Amniotic stem cell (primary cell): Measurements from ENCODE around the gene SF3A2.
"Not testable (repeated sequence)": the region's sequence is repeated elsewhere in the genome, so short reads cannot be mapped to it uniquely, and the experiment has no call there.

Experiments used
- DNase-seq: peaks from one replicate; lab custom pipeline; 2025; lab: John Stamatoyannopoulos, UW

The SF3A2 gene

GRCh38 chr19:2274931-2275535 is 38.4 kb downstream of the SF3A2 start:
- no peak for DNase-seq

- no peak for DNase-seq
Measured at GRCh38 chr19:2275588-2276428, 39.2 kb downstream of the SF3A2 start.

- no peak for DNase-seq
Measured at GRCh38 chr19:2276429-2276986, 39.9 kb downstream of the SF3A2 start.

- no peak for DNase-seq
Measured at GRCh38 chr19:2277138-2277537, 40.5 kb downstream of the SF3A2 start.

GRCh38 chr19:2278459-2279158 is 42.0 kb downstream of the SF3A2 start:
- no peak for DNase-seq

- no peak for DNase-seq
Measured at GRCh38 chr19:2280633-2281264, 44.1 kb downstream of the SF3A2 start.

GRCh38 chr19:2281265-2282061 is 44.8 kb downstream of the SF3A2 start:
- not testable (repeated sequence) for DNase-seq

- DNase-seq, result no peak
Measured at GRCh38 chr19:2282062-2282861, 45.6 kb downstream of the SF3A2 start, which contains the start of gene PEAK3. TSS of gene PEAK3 (minus strand) at chr19:2282175. CDS start at chr19:2280931, 1,244 bp downstream.

GRCh38 chr19:2282862-2283237 is 46.2 kb downstream of the SF3A2 start:
- DNase-seq, result no peak

GRCh38 chr19:2283835-2284507 is 47.3 kb downstream of the SF3A2 start:
- no peak for DNase-seq

GRCh38 chr19:2286402-2287140 is 49.9 kb downstream of the SF3A2 start:
- no peak for DNase-seq

GRCh38 chr19:2287585-2288337 is 51.1 kb downstream of the SF3A2 start:
- DNase-seq, result no peak

GRCh38 chr19:2288338-2288817 is 51.8 kb downstream of the SF3A2 start:
- DNase-seq, result no peak

GRCh38 chr19:2288818-2289713 is 52.4 kb downstream of the SF3A2 start:
- DNase-seq, result no peak

GRCh38 chr19:2289714-2290435 is 53.3 kb downstream of the SF3A2 start:
- no peak for DNase-seq

- no peak for DNase-seq
Measured at GRCh38 chr19:2290441-2291184, 54.0 kb downstream of the SF3A2 start.
